GM12878 (cell line): ENCODE measurements around the gene NOTCH3. TPM values are rescaled to one million over a fixed set of nuclear protein-coding genes. Genes with fewer than 3 reads are reported as not detected.

ENCODE experiments used
- ATAC-seq: fragments of 200-7000 bp; cut with Tn5 transposase; 3 replicates; pipeline ENCODE4 v1.9.1; 2020; ENCODE audit warnings: mild to moderate bottlenecking, moderate library complexity
- BruUV-seq: library from RNA; stranded (reverse); fragments of 400-500 nt; replicated peaks from 2 replicates; lab custom pipeline; 2021; lab: Mats Ljungman, UMichigan
- CTCF ChIA-PET: fragments of 300-600 bp; sonication (Branson Sonifier 250); formaldehyde crosslinking; extraction: SDS; loops from one replicate; lab custom pipeline; 2021; ENCODE audit warnings: inconsistent platforms; lab: Yijun Ruan, JAX
- POLR2A ChIA-PET: fragments of 350-600 bp; formaldehyde crosslinking; extraction: SDS; loops from one replicate; lab custom pipeline; 2021; ENCODE audit warnings: inconsistent platforms; lab: Charles Lee
- RAD21 ChIA-PET: fragments of 300-600 bp; sonication (Branson Sonifier 250); formaldehyde crosslinking; loops from one replicate; lab custom pipeline; 2023; ENCODE audit warnings: antibody characterized with exemption; ENCODE audit not compliant: unreplicated experiment; lab: Charles Lee
- SMC1A ChIA-PET: fragments of 300-600 bp; sonication (Branson Sonifier 250); formaldehyde crosslinking; loops from one replicate; lab custom pipeline; 2023; ENCODE audit not compliant: unreplicated experiment, uncharacterized antibody; lab: Charles Lee
- DNase-seq: peaks from one replicate; pipeline ENCODE4 v3.0.0-alpha.2; 2011; ENCODE audit warnings: low read depth, low spot score
- FAIRE-seq: peaks from 3 replicates; lab custom pipeline; 2011; peaks lifted over from hg19 to GRCh38; lab: Jason Lieb, UNC
- H2AFZ ChIP-seq: 2 replicates; pipeline ENCODE4 v1.6.0; 2011; ENCODE audit warnings: low read depth, low read length, control low read depth; ENCODE audit not compliant: control insufficient read depth
- H3K27ac ChIP-seq: 2 replicates; pipeline ENCODE4 v1.5.1; 2011; ENCODE audit warnings: control low read depth; ENCODE audit not compliant: control insufficient read depth, insufficient read depth
- H3K27me3 ChIP-seq, 2 experiments: replicated peaks in 1 of 2; 2 replicates each; pipeline versions ENCODE4 v1.6.0 to v1.6.1; 2011; ENCODE audit warnings: low read length in 1 of 2; ENCODE audit not compliant: control insufficient read depth in 2 of 2, insufficient read depth in 2 of 2
- H3K36me3 ChIP-seq, 2 experiments: 2 replicates each; pipeline ENCODE4 v1.5.1; 2011; ENCODE audit warnings: low read length in 1 of 2; ENCODE audit not compliant: control insufficient read depth in 2 of 2, insufficient read depth in 2 of 2
- H3K4me1 ChIP-seq: 2 replicates; pipeline ENCODE4 v1.6.1; 2011; ENCODE audit warnings: mild to moderate bottlenecking, low read length, moderate library complexity, mixed read lengths; ENCODE audit not compliant: control insufficient read depth, insufficient read depth
- H3K4me2 ChIP-seq: 2 replicates; pipeline ENCODE4 v1.6.0; 2011; ENCODE audit warnings: control low read depth; ENCODE audit not compliant: control insufficient read depth, insufficient read depth
- H3K4me3 ChIP-seq: fragments of 200-600 bp; sonication (generic); 2 replicates; pipeline ENCODE4 v1.5.1; 2016
- H3K79me2 ChIP-seq: 2 replicates; pipeline ENCODE4 v1.6.0; 2011; ENCODE audit warnings: low read length; ENCODE audit not compliant: control insufficient read depth, insufficient read depth
- H3K9ac ChIP-seq: 2 replicates; pipeline ENCODE4 v1.8.0; 2011; ENCODE audit warnings: low read length, control low read depth, mixed read lengths; ENCODE audit not compliant: control insufficient read depth, insufficient read depth
- H3K9me3 ChIP-seq: replicated peaks from 3 replicates; pipeline ENCODE4 v1.5.1; 2011; ENCODE audit warnings: mild to moderate bottlenecking, low read length; ENCODE audit not compliant: control insufficient read depth, insufficient read depth
- H4K20me1 ChIP-seq: 2 replicates; pipeline ENCODE4 v1.6.0; 2011; ENCODE audit not compliant: control insufficient read depth, insufficient read depth
- BHLHE40 ChIP-seq, 2 experiments: fragments of 450-650 bp in 1 of 2; IDR thresholded peaks; 2 replicates each; pipeline ENCODE4 v1.6.1; 2011 to 2017; ENCODE audit warnings: low read depth in 2 of 2, borderline replicate concordance in 1 of 2, improper control_type of control experiment in 1 of 2, low read length in 1 of 2, mild to moderate bottlenecking in 1 of 2
- CTCF ChIP-seq, 3 experiments: IDR thresholded peaks in 2 of 3; conservative IDR thresholded peaks in 1 of 3; 2 replicates each; pipeline ENCODE4 v1.5.1; 2011; ENCODE audit warnings: low read depth in 3 of 3, low read length in 3 of 3, mild to moderate bottlenecking in 3 of 3, control low read depth in 2 of 3, moderate library complexity in 2 of 3, inconsistent platforms in 1 of 3, mixed read lengths in 1 of 3; ENCODE audit not compliant: control insufficient read depth in 2 of 3, insufficient read depth in 1 of 3; ENCODE audit errors: extremely low read depth in 1 of 3
- RAD21 ChIP-seq: IDR thresholded peaks from 2 replicates; pipeline ENCODE4 v1.6.1; 2011; ENCODE audit warnings: mild to moderate bottlenecking, low read depth, low read length, moderate library complexity; ENCODE audit not compliant: insufficient read depth
- RELB ChIP-seq: fragments of 450-650 bp; IDR thresholded peaks from 2 replicates; pipeline ENCODE4 v1.6.1; 2017; ENCODE audit warnings: low read depth, mild to moderate bottlenecking, moderate library complexity
- SMC3 ChIP-seq: IDR thresholded peaks from 2 replicates; pipeline ENCODE4 v1.6.1; 2011; ENCODE audit warnings: low read length, improper control_type of control experiment, borderline replicate concordance
- SPI1 ChIP-seq: IDR thresholded peaks from 2 replicates; pipeline ENCODE4 v1.6.1; 2011; ENCODE audit warnings: low read depth, mild to moderate bottlenecking, low read length, moderate library complexity, borderline replicate concordance; ENCODE audit not compliant: insufficient read depth
- WGBS: methylation state at CpG from one replicate; pipeline ENCODE4 v1.1.6; 2016; ENCODE audit warnings: low lambda C conversion rate; ENCODE audit not compliant: insufficient replicate concordance, insufficient coverage; ENCODE audit errors: missing lambda C conversion rate; 5-methylcytosine and 5-hydroxymethylcytosine counted together
- in situ Hi-C: fragments of 300-500 bp; cut with MboI; formaldehyde crosslinking; loops from 9 replicates; pipeline ENCODE4 v1.14.3; 2018; ENCODE audit warnings: mixed read lengths
- intact Hi-C: fragments of 100-400 bp; cut with micrococcal nuclease; formaldehyde crosslinking; loops from one replicate; pipeline ENCODE4 v1.14.2; 2022; ENCODE audit not compliant: unreplicated experiment
- polyA plus RNA-seq, 11 experiments: library from polyadenylated mRNA; depleted of rRNA in 4 of 11; unstranded in 6 of 11; stranded (reverse) in 5 of 11; fragments of >200 nt; fragmentation: Nextera tagmentation in 4 of 11; fragmentation: Illumina TruSeq in 1 of 11; extraction: Ambion mirVana in 4 of 11; extraction: Trizol in 1 of 11; gene quantifications; 1 replicate in 1 of 11; 2 replicates in 10 of 11; pipeline versions ENCODE4 v1.2.1 to v1.2.3, GENCODE V29; 2011 to 2016; ENCODE audit warnings: inconsistent platforms in 2 of 11, missing spikeins in 2 of 11, low read depth in 1 of 11
- total RNA-seq, 4 experiments: library from RNA; depleted of rRNA in 3 of 4; stranded (reverse); fragments of >200 nt in 3 of 4; fragmentation: Illumina TruSeq in 1 of 4; extraction: Trizol in 1 of 4; gene quantifications; 2 replicates each; pipeline versions ENCODE4 v1.2.1 to v1.2.3, GENCODE V29; 2013 to 2021

NOTCH3 gene
- total and polyA plus RNA-seq, 10 of the 15 experiments (the other 5 are each of a cell fraction or from before 2014, with no cell fraction given): 0.01 to 0.42 (median 0.10) TPM; not detected in 5

DNA sequence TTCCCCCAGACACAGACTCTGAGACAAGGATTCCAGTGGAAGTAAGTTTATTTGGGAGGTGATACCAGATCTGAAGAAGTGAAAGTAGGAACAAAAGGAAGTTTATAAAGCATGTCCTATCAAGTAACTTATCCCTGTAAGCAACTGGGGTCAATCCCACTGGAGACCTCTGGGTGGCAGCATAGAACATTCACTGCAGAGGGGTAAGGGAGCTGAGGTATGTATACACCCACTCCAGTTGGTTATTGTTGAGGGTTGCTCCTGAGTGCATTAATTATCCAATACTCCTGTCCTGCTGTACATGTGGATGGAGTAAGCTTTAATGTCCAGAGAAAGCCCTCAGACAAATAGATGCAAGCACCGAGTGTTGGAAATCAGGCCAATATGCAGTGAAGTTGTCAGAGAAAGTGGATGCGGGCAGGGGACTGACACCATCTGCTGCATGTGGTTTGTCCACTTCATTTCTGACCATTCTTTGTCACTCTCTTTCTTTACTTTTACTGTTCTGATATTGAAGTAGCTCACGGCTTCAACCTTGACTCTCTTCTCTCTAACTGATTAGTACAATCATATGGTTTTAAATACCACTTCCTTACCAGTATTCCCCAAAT, 46.7 kb downstream of the NOTCH3 start:
- SMC1A ChIA-PET: interaction anchor here (1.3 to 1.7 kb wide), 2 partner anchors 18 to 53 kb away, joined by 3 to 5 read pairs; no protein-coding TSS in a partner anchor

More for the DNA sequence above, 46.7 kb downstream of the NOTCH3 start:
- ATAC-seq (no peak), FAIRE-seq (no peak), DNase-seq (no peak)
- TF ChIP-seq RELB (no peak), RAD21 (peak; percentile 30; the same call in 1 of the 2 replicates), SPI1 (no peak), CTCF (IDR thresholded peaks at IDR 0.05 in 2 of 3, conservative IDR thresholded peaks at IDR 0.05 in 1 of 3; ENCODE audit: control insufficient read depth in 2 of 3, extremely low read depth in 1 of 3, insufficient read depth in 1 of 3, low read depth in 3 of 3, low read length in 3 of 3) (peak; percentile 43 to 48 (median 45); a peak in 5 of 6 replicates), BHLHE40 (IDR thresholded peaks at IDR 0.05; ENCODE audit: borderline replicate concordance in 1 of 2, low read depth in 2 of 2, low read length in 1 of 2) (no peak), SMC3 (peak; percentile 21; the same call in 1 of the 2 replicates)
- intact Hi-C loops (no loop called here), in situ Hi-C loops (loop anchor here (5.0 kb wide), 1 partner anchor 67 kb away; no protein-coding TSS in a partner anchor)
- Histone ChIP-seq H3K4me3 (no peak overlapping the region), H3K79me2 (no peaks in the 10 kb centered on the region), H3K4me2 (no peak overlapping the region), H3K27ac (no peak overlapping the region), H3K36me3 (no peaks in the 10 kb centered on the region), H4K20me1 (no peaks in the 10 kb centered on the region), H3K4me1 (no peaks in the 10 kb centered on the region), H3K9me3 (peaks cover 3% of the 10 kb centered on the region; the same call in 2 of the 3 replicates), H3K27me3 (no peaks in the 10 kb centered on the region), H3K9ac (no peak overlapping the region), H2AFZ (no peak overlapping the region)
- RAD21 ChIA-PET: no interaction called here
- WGBS: 93% methylated on average over 3 of the region's 3 CpGs
- BruUV-seq: no TSS peak
- POLR2A ChIA-PET: no interaction called here
- CTCF ChIA-PET: interaction anchor here (1.0 to 2.7 kb wide), 7 partner anchors 12 to 402 kb away, joined by 3 to 15 read pairs (median 8); a partner anchor contains a TSS
